NT2/D1 (cell line): ENCODE measurements around the gene TEX13D.

ENCODE experiments used
- YY1 ChIP-seq: IDR thresholded peaks from 2 replicates; pipeline ENCODE4 v1.6.1; 2011; ENCODE audit not compliant: insufficient read length, insufficient read depth
- ZNF274 ChIP-seq: IDR thresholded peaks from 2 replicates; pipeline ENCODE4 v1.6.1; 2011; ENCODE audit warnings: mild to moderate bottlenecking, low read depth, low read length

- no peak for TF ChIP-seq ZNF274
- TF ChIP-seq YY1 = no peak
Measured at GRCh38 chrX:124335598-124335997, 3.1 kb downstream of the TEX13D start.
